Adipose tissue (tissue), 3 donors: ENCODE results near the gene CD8B. TPM values are rescaled to one million over a fixed set of nuclear protein-coding genes. Genes with fewer than 3 reads are reported as not detected.

ENCODE experiments used
- H3K27ac ChIP-seq: one replicate; pipeline ENCODE4 v1.5.1; 2013; ENCODE audit warnings: low read depth, low read length
- WGBS, 3 donors: extraction: QIAGEN DNeasy Blood & Tissue Kit; methylation state at CpG; one replicate each; pipeline ENCODE4 v1.1.7; 2013; 5-methylcytosine and 5-hydroxymethylcytosine counted together
- polyA plus RNA-seq, 3 donors: library from polyadenylated mRNA; stranded (reverse); fragments of 200-250 nt; gene quantifications; one replicate each; pipeline ENCODE4 v1.2.3, GENCODE V29; 2013
- donor health status: healthy with polysubstance abuse.
- donor health status: Bipolar disorder and iron deficiency.
- donor health status: healthy.

Gene CD8B
- polyA plus RNA-seq, 3 donors, result 0.79 to 2.2 TPM; not detected in 1

- 70 to 78% (median 74%) methylated on average over 8 of the region's 8 CpGs for WGBS, 3 donors
- no peak overlapping the region for H3K27ac ChIP-seq
Measured at GRCh38 chr2:86783615-86784339, 77.9 kb downstream of the CD8B start.

- no peak overlapping the region for H3K27ac ChIP-seq
- WGBS, 3 donors, result 85 to 90% (median 90%) methylated on average over 7 of the region's 7 CpGs
Measured at GRCh38 chr2:86782748-86783147, 78.9 kb downstream of the CD8B start.

- WGBS, 3 donors, result 59 to 80% (median 60%) methylated on average over 9 of the region's 9 CpGs
- no peak overlapping the region for H3K27ac ChIP-seq
Measured at GRCh38 chr2:86781363-86781762, 80.3 kb downstream of the CD8B start.

- WGBS, 3 donors, result 61 to 78% (median 75%) methylated on average over 3 of the region's 3 CpGs
- H3K27ac ChIP-seq, result no peak overlapping the region
Measured at GRCh38 chr2:86779971-86780370, 81.7 kb downstream of the CD8B start.

- H3K27ac ChIP-seq, result no peak overlapping the region
- WGBS, 3 donors, result 29 to 61% (median 41%) methylated on average over 2 of the region's 2 CpGs
Measured at GRCh38 chr2:86778957-86779356, 82.7 kb downstream of the CD8B start.

GRCh38 chr2:86776532-86776931, 85.2 kb downstream of the CD8B start:
- H3K27ac ChIP-seq, result no peak overlapping the region
- WGBS, 3 donors, result 86 to 96% (median 86%) methylated on average over 7 of the region's 7 CpGs

GRCh38 chr2:86775338-86775737, 86.3 kb downstream of the CD8B start:
- no peak overlapping the region for H3K27ac ChIP-seq
- 40 to 50% (median 46%) methylated on average over 4 of the region's 4 CpGs for WGBS, 3 donors

GRCh38 chr2:86774862-86775261, 86.8 kb downstream of the CD8B start:
- WGBS, 3 donors, result 74 to 77% (median 75%) methylated on average over 5 of the region's 5 CpGs
- H3K27ac ChIP-seq, result no peak overlapping the region

- no peak overlapping the region for H3K27ac ChIP-seq
- WGBS, 3 donors, result 64 to 77% (median 75%) methylated on average over 5 of the region's 5 CpGs
Measured at GRCh38 chr2:86772611-86773010, 89.1 kb downstream of the CD8B start.

GRCh38 chr2:86770816-86771301, 90.8 kb downstream of the CD8B start:
- H3K27ac ChIP-seq, result no peak overlapping the region
- WGBS, 3 donors, result 68 to 93% (median 91%) methylated on average over 6 of the region's 6 CpGs

GRCh38 chr2:86769838-86770237, 91.8 kb downstream of the CD8B start:
- WGBS, 3 donors, result 86 to 94% (median 89%) methylated on average over 4 of the region's 4 CpGs
- no peak overlapping the region for H3K27ac ChIP-seq

GRCh38 chr2:86768189-86768949, 93.3 kb downstream of the CD8B start:
- no peak overlapping the region for H3K27ac ChIP-seq
- WGBS, 3 donors, result 76 to 88% (median 76%) methylated on average over 5 of the region's 5 CpGs

Other genes starting within 250 kb of the CD8B start
- gene RNF103, start 238.0 kb downstream of the CD8B start, polyA plus RNA-seq, result 10 to 100 TPM; 12.5 to 17.2 (median 16.0) TPM
- gene RMND5A, start 141.6 kb downstream of the CD8B start, polyA plus RNA-seq, result 10 to 100 TPM in 1 of 3 donors, 1 to 10 TPM in 2; 6.2 to 16.3 (median 9.9) TPM
- 1 to 10 TPM in 2 of 3 donors, under 1 TPM in 1; 0.62 to 4.1 (median 1.7) TPM for gene CD8A, start 71.0 kb downstream of the CD8B start, polyA plus RNA-seq
- under 1 TPM in 2 of 3 donors, not detected in 1; 0.67 TPM for gene RGPD1, start 80.2 kb upstream of the CD8B start, polyA plus RNA-seq
- gene PLGLB1, start 160.0 kb upstream of the CD8B start, polyA plus RNA-seq, result 1 to 10 TPM in 1 of 3 donors, under 1 TPM in 2; 0.77 to 2.6 (median 0.87) TPM